ENCODE data around the gene ZC3HAV1. TPM values are rescaled to one million over a fixed set of nuclear protein-coding genes. Genes with fewer than 3 reads are reported as not detected.
A peak's percentile ranks its signal among the peaks of the same experiment; 100 is the strongest.
"Not testable (repeated sequence)": the region's sequence is repeated elsewhere in the genome, so short reads cannot be mapped to it uniquely, and the experiment has no call there.

Gene ZC3HAV1
- total and polyA plus RNA-seq, 2 of the 13 experiments (the other 11 are each of a cell fraction or from before 2014, with no cell fraction given), result 12.7 to 23.7 TPM

DNA sequence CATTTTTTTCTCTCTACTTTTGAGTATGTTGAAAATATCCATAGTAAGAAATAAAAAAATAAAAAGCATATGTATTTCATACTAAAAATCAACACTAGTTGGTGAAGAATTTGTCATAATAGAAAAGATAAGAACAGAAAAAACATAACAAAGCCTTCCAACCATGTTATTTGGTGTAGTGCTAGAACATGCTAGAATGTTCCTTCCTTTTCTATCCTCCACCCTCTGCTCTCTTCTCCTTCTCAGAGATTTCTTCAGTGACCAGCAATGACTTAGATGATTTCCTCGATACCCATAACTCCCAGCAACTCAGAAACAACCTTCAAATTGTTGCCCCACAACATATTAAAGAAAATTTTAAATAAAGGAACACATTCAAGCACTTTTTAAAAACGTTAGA lies 2.6 kb downstream of the ZC3HAV1 start (continued):
- TF ChIP-seq CHCHD3 (CRISPR knock-in tag; IDR thresholded peaks at IDR 0.05), result no peak
- TF ChIP-seq, protein P1, sequence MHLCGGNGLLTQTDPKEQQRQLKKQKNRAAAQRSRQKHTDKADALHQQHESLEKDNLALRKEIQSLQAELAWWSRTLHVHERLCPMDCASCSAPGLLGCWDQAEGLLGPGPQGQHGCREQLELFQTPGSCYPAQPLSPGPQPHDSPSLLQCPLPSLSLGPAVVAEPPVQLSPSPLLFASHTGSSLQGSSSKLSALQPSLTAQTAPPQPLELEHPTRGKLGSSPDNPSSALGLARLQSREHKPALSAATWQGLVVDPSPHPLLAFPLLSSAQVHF (CRISPR knock-in tag; IDR thresholded peaks at IDR 0.05), result no peak
- TF ChIP-seq, protein P2, sequence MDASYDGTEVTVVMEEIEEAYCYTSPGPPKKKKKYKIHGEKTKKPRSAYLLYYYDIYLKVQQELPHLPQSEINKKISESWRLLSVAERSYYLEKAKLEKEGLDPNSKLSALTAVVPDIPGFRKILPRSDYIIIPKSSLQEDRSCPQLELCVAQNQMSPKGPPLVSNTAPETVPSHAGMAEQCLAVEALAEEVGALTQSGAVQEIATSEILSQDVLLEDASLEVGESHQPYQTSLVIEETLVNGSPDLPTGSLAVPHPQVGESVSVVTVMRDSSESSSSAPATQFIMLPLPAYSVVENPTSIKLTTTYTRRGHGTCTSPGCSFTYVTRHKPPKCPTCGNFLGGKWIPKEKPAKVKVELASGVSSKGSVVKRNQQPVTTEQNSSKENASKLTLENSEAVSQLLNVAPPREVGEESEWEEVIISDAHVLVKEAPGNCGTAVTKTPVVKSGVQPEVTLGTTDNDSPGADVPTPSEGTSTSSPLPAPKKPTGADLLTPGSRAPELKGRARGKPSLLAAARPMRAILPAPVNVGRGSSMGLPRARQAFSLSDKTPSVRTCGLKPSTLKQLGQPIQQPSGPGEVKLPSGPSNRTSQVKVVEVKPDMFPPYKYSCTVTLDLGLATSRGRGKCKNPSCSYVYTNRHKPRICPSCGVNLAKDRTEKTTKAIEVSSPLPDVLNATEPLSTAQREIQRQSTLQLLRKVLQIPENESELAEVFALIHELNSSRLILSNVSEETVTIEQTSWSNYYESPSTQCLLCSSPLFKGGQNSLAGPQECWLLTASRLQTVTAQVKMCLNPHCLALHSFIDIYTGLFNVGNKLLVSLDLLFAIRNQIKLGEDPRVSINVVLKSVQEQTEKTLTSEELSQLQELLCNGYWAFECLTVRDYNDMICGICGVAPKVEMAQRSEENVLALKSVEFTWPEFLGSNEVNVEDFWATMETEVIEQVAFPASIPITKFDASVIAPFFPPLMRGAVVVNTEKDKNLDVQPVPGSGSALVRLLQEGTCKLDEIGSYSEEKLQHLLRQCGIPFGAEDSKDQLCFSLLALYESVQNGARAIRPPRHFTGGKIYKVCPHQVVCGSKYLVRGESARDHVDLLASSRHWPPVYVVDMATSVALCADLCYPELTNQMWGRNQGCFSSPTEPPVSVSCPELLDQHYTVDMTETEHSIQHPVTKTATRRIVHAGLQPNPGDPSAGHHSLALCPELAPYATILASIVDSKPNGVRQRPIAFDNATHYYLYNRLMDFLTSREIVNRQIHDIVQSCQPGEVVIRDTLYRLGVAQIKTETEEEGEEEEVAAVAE (CRISPR knock-in tag; IDR thresholded peaks at IDR 0.05; ENCODE audit: borderline replicate concordance), result no peak

DNA sequence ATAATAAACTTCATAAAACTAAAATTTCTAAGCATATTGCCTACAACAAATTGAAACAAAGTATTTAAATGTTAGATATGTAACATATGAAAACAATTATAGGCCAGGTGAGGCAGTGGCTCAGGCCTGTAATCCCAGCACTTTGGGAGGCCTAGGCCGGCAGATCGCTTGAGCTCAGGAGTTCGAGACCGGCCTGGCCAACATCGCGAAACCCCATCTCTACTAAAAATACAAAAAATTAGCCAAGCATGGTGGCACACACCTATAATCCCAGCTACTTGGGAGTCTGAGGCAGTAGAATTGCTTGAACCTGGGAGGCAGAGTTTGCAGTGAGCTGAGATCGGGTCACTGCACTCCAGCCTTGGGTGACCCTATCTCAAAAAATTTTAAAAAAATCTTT lies 3.3 kb downstream of the ZC3HAV1 start:
- H3K79me2 ChIP-seq (ENCODE audit: insufficient read depth, low read length), result peaks cover 65% of the 10 kb centered on the region
- H4K20me1 ChIP-seq (ENCODE audit: insufficient read depth, low read length); in situ Hi-C loops (cut with HindIII; ENCODE audit: extremely low pct_ligation_motif_present, low pct_unique_long_range_greater_than_20kb); H3K36me3 ChIP-seq (replicated peaks in 1 of 2; ENCODE audit: control insufficient read depth in 1 of 2, insufficient read depth in 2 of 2, low read length in 2 of 2); FAIRE-seq; ATAC-seq; H2AFZ ChIP-seq (ENCODE audit: low read length); H3K27ac ChIP-seq (ENCODE audit: extremely low read length, insufficient read depth, low read length); H3K9me3 ChIP-seq (ENCODE audit: low read length); H3K9ac ChIP-seq (ENCODE audit: insufficient read depth, low read depth, low read length); POLR2A ChIA-PET; CTCF ChIA-PET (ENCODE audit: low intra/inter-chr PET ratio, low total read pairs); BruUV-seq (replicated peaks); H3K27me3 ChIP-seq (ENCODE audit: control insufficient read depth in 1 of 2, insufficient read depth in 2 of 2, low read length in 2 of 2); DNase-seq (ENCODE audit: low spot score): not testable (repeated sequence)
- H3K4me2 ChIP-seq (ENCODE audit: low read depth, low read length), result peak overlapping the region; percentile 97
- peaks cover 72% of the 10 kb centered on the region for H3K4me1 ChIP-seq (ENCODE audit: insufficient read depth, low read length)
- peak overlapping the region; percentile 16 to 72 (median 33); a peak in 3 of 6 replicates for H3K4me3 ChIP-seq (replicated peaks in 1 of 3; ENCODE audit: insufficient read depth in 1 of 3, low read depth in 2 of 3, low read length in 3 of 3)
- intact Hi-C loops (cut with micrococcal nuclease; ENCODE audit: unreplicated experiment), result loop anchor here (10.0 kb wide), 1 partner anchor 239 kb away; the partner anchor contains the start of gene FMC1
- 84% methylated on average over 7 of the region's 7 CpGs for WGBS (ENCODE audit: low lambda C conversion rate)
